Stimulated activated CD4-positive, alpha-beta T cell treated with anti-CD3 and anti-CD28 coated beads, Interleukin-2, amount 100 ng/mL, for 4 hours (primary cell): Measurements from ENCODE around the gene HOXA7.

Source experiments
- DNase-seq: peaks from one replicate; pipeline ENCODE4 v3.0.0-alpha.2; 2020; ENCODE audit warnings: low read depth

The HOXA7 gene

DNA sequence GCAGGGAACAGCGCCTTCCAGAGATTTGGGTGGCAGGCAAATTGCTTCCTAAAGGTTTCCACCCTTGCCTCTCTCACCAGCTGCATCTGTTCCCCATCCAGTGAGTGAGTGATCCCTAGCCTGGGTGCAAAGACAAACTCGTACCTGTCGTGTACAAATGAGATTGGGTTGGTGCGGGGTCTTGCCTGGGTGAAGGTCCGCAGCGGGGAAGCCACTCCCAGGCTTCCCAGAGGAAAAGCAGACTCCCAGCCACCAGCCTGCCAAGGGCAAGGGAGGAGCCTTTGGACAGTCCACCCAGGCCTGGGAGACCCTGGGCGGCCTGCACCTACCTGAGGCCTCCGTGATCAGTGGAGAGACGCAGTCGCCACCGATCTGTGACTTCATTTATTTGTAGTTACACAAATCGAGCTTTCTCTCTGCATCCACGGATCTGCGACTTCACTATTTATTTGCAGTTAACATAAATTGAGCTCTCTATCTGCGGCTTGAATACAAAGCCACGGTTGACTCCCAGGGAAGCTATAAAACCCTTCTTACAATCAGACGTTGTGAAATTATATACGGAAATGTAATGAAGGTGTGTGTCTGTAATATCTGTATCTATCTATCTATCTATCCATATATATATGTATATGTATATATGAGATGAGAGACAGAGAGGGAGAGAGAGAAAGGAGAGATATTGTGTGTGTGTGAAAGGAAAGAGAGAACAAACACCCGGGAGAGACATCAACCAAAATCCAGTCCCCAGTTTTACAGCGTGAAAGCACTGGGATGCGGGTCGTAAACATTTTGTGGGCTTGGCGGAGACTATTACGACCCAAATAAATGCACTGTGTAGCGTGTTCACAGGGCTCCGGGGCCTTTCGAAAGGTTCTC is 3.0 kb upstream of the HOXA7 start:
- no peak for DNase-seq

DNA sequence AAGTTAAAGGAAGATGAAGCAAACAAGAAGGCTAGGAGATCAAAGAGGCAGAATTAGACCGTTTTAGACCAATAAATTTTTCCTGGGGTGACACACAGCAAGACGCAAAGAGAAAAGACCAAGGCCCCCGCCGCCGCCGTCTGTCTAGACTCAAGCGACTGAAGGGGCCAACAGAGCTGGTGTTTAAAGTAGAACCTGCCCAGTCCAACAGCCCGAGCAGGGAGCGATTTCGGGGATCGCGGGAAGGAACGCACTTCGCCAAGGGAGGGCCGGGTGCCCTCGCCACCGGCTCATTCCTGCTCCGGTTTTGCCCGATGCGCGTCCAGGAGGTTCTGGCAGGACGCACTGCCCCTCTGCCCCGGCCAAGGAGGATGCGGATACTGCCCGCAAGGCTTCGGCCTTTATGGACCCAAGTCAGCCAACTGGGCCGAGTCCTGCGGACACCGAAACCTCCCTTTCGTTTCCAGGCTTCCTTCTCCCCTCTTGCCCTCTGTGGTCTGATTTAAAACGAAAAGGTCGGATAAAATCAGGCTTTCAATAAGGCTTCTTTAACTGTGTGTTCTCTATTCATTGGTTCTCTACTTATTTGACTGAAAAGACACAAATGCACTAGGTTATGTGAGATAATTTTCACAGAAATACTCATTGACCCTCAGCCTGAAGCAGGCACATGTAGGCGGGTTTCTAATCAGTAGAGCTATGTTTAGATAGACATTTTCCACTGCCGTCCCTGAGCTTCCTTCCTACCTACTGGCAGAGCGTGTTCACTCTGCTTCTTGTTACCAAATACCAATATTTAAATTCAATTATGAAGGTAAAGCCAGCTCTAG is 2.2 kb upstream of the HOXA7 start:
- DNase-seq: no peak

DNA sequence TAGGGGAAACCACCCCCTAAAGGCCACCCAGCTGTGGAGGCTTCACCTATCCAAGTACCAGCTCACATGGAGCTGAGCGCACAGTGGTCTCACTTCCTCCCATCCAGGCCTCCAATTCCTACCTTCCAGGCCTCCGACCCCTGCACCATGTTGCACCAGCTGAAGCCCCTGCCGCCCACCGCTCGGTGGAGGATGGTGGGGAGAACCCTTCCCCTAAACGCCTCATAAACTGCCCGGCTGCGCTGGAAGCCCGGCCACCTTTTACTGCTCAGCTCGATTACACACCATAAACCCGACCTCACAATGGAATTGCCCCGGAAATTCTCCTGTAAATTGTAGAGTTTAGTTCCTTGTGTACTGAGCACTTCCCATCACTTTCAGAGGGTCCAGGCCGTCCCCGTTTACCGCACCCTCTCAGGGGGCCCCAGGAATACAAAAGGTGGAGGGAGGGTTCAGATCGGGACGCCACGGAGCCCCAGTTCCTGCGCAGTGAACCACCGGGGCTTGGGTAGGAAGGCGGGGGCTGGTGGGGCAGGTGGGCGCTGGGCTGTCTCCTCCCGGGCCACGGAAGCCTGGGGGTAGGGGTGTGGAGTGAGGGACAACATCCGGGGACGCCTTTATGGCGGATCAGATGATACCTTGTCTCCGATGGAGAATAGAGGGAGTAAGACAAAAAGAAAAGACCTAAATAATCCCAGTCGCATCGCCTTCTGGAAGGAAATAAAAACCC is 1.4 kb upstream of the HOXA7 start:
- no peak for DNase-seq

DNA sequence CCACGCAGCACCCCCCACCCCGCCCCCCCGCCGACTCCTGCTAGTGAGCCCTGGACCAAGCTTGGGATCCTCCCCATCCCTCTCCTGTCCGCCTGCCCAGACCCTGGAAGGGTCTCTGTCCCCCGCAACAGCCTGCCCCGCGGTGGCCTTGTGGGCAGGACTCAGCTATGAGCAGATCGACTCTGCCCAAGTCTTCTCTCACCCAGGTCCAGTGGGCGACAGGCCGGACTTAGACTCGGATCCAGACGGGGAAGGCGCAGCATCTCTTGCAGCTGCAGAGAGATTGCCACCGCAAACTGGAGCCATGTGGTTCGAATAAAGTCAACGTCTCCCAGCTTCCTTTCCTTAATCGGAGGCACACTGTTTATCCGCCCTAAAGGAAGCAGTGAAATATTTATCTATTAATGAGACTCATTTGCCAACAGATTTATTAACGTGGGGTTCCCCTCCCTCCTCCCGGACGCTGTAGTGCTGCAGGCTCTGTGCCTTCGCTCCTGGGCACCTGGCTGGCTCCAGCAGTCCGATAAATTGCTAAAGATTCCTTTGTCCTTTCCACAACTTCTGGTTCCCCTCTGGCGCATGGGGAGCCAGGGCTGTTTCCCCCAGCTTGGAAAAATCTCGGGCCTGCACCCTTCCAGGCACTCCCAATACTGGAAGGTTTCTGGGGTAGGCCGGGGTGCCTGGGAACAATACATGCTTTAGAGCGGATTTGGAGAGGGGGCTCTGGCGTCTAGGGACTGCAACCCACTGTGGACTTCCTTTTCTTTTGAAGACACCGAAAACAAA is 634 bp upstream of the HOXA7 start:
- no peak for DNase-seq

DNA sequence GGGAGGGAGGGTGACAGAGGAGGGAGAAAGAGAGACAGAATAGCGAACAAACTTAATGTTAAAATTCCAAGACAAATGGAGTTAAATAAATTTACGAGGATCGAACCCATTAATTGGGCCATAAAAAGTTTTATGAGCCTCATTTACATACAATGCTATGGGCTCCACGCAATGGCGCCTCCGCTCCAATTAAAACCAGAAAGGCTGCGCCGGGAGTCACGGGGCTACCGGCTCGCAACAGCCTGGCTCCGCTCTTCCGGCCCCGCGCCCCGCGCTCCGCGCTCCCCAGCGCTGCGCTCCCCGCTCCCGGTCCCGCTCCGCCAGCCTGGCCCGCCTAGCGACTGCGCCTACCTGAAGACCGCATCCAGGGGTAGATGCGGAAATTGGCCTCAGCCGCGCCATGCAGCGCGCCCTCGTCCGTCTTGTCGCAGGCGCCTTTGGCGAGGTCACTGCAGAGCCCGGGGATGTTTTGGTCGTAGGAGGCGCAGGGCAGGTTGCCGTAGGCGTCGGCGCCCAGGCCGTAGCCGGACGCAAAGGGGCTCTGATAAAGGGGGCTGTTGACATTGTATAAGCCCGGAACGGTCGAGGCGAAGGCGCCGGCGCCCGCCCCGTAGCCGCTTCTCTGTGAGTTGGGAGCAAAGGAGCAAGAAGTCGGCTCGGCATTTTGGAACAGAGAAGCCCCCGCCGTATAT is 513 bp downstream of the HOXA7 start:
- DNase-seq: no peak

DNA sequence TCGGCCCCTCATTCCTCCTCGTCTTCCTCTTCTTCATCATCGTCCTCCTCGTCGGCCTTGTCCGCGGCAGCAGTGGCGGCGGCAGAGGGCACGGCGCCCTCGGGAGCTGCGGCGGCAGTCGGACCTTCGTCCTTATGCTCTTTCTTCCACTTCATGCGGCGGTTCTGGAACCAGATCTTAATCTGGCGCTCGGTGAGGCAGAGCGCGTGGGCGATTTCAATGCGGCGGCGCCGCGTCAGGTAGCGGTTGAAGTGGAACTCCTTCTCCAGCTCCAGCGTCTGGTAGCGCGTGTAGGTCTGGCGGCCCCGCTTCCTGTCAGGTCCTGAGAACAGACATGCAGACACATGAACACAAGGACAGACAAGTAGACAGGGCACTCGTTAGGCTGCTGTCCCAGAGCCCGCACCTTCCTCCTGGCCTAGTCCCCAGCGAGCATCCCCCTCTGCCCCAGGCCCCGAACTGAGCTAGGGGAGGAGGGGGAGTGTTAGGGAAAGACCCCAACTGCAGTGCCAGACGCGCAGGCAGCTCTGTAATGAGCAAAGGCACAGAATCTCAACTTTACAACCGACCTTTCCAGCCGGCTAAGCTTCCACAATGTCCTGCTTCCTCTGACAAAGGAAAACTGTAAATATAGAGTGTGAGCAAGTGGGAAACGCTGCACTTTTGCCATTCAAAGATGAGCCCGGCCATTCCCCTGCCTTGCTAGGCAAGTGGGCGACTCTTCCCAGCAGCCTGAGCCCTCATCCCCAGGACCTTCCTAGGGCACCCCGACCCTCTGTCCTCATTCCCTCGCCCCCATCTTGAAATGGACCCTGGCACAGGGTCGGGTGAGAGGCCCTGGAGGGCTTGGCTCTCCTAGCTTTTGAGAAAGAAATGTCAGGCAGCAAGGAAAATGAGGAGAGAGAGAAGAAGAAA is 1.3 kb downstream of the HOXA7 start:
- peak; percentile 53 for DNase-seq

DNA sequence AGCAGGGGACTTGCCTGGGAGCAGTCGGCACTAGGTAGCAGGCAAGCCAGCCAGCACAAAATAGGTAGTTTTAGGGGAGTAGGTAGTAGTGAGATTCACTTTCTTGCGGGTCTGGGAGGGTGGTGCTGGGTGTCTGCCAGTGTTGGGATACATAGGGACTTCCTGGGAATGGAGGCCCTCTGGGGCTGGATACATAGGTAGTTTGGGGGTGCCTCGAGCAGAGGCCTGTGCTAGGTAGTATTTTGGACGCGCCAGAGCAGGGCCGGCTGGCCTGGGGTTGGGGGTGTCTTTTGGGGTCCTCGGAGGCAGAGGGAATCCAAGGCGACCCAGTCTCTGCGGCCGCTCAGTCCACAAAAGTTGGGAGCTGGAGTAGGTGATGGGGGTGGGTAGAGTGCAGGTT is 2.1 kb downstream of the HOXA7 start:
- DNase-seq: no peak

DNA sequence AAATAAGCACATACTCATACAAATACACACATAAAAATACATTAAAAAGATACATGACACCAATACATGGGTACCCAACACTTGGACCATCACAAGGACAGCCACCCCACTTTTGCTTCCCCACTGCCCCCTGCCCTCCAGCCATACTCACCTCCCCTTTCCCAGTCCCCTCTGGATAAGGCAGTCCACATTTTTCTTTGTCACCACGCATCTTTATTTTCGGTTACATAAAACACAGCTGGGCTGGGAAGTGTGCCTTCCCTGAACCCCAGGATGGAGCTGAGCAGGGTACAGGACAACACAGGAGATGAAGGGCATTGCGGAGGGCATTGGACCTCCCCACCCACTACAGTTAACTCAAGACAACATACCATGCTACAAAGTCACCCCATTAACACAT is 2.9 kb downstream of the HOXA7 start:
- no peak for DNase-seq

DNA sequence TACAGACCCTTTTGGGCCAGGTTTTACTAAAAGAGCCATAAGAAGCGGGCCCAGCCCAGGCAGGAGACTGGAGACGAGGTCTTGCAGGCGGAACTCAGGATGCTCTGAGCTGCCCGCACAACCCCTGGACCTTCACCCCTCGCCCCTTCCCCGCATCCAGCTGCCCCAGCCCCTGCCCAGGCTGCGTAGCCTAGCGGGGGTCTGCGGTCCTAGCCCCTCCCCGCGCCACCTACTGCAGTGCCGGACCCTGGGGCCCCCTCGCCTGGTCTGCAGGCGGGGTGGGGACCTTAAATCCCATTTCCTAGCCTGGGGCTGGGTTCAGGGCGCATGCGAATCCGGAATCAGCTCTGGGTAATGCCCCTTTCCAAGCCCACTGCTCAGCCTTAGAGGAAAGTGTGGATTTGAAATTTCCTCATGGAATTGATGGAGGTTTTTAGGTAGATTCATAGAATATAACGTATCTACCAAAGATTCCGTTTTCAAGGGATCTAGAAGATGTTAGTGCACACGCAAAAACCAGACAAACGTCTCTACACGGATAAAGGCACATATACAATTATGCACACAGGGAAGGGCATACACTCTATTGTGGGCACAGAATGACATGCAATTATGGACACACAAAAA is 3.5 kb downstream of the HOXA7 start:
- no peak for DNase-seq

DNA sequence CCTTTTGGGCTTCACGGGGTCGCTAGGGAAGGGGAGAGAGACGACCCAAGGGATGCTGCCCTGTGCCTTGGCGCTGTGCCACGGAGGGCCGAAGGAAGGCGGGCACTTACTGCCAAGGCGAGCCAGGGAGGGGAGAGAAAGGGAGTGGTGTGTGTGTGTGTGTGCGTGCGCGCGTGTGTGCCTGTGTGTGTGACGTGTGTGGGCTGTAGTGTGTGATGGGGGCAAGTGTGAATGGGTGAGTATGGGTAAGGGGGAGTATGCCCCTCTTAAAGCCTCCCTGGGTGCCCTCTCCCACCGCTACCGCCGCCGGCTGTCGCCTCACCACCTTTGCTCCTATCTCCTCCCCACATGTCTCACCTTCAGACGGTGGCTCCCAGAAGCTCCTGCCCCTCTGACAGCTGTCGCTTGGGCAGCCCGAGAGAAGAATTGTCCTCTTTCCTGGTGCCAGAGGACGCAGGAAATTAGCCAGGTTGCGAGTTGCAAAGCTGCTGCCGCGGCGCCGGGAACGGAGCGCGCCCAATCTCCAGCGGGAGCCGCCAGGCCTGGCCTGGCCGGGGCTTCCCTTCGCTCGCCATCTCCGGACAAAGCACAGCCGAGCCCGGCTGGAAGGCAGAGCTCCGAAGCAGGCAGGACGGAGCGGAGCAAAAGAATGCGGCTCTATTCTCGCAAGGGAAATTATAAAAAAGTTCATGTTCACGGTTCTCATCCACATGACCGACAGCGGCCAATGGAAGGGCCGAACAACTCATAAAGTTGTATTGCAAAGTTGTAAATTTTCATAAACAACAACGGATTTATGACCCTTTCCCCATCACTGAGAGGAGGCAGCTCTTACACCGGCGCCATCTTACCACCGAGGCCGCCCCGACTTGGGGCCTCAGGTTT is 4.3 kb downstream of the HOXA7 start, which contains the start of gene HOXA3:
HOXA3 (minus strand) TSS at position 653 of the 885 bp plus-strand sequence. CDS start 41,943 bp downstream, outside the sequence.
- DNase-seq: no peak

DNA sequence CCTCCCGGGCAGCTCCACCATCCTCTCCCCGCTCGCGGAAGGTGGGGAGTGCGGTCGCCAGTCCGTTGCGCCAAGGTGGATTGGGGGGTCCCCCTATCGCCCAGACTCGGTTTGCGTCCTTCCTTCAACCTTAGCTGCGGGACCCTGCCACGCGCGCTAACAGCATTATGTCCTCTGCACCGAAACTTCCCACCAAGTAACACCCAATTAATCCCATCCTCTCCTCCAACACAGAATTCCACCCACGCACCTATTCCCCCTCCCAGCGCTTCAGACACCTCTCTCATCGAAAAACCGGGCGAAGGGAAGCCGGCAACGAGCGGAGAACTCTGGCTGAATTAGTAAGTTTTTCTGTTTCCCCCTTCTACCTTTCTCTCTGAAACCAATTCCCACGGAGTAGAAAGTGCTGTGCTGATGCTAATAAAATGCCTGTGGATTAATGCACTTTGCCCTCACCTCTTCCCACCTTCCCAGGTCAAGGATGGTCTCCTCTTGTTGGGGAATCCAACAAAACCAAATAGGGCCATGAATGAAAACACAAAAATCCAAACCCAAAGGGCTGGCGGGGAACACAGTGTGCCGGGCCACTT is 5.0 kb downstream of the HOXA7 start:
- no peak for DNase-seq

DNA sequence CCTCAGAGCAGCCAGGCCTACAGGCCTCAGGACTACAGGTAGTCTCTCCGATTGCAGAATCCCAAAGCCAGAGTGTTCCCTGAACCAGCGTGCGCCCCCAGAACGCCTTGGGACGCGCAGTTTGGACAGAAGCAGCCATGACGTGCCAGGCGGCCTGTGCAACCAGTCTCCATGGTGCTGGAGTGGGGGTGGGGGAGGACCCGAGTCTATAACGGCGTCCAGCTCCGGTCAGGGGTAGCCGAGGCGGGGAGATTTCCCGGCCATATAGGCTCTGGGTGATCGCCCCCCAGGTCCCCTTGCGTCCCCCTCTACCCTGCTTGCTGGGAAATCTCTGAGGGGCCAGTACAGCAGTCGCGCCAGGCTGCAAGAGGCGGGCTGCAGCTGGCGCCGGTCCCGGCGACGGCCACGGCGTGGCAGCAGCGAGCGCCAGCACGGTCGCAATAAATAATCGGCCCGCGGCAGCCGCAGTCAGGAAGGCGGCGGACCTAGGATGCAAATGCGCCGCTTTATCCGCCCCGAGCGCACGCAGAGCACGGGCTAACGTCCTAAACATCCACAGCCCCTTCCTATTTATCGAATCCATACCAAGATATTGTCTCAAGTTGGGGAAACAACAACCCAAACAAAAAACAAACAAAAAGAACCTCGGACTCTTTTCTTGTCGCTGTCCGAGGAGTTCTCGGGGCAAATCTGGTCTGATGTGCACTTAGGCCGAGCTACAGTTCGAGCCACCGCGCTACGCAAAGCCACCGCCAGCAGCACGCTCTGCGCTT is 5.7 kb downstream of the HOXA7 start:
- peak; percentile 32 for DNase-seq

DNA sequence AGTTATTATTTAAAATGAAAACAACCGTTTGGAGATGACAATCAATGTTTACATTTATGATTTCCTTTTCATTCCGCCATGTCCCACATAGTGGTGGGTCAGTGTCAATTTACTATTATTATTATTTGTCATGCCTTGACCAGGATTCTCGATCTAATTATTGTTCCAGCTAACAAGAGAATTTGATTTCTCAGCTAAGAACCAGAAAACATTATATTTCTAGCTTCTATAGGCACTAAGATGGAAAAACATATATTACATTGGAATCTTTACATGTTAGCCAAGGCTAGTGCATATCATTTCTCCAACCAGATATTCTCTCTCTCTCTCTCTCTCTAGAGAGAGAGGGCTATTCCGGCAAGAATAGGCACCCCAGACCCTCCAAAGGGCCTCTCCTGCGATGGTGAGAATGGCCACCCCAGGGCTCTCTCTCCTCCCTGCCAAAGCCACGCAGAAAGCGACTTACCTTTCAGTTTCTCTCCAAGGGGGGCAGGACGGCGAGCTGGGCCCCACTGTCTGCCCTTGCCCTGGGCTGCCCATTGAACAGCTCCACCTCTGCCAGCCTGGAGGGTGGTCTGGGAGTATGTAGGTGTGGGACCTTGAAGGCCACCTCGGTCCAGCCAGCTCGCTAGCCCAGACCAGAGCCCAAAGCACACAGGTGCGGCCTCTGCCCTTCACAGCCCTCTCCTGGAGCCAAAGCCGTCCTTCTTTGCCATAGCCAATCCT is 6.5 kb downstream of the HOXA7 start:
- no peak for DNase-seq

DNA sequence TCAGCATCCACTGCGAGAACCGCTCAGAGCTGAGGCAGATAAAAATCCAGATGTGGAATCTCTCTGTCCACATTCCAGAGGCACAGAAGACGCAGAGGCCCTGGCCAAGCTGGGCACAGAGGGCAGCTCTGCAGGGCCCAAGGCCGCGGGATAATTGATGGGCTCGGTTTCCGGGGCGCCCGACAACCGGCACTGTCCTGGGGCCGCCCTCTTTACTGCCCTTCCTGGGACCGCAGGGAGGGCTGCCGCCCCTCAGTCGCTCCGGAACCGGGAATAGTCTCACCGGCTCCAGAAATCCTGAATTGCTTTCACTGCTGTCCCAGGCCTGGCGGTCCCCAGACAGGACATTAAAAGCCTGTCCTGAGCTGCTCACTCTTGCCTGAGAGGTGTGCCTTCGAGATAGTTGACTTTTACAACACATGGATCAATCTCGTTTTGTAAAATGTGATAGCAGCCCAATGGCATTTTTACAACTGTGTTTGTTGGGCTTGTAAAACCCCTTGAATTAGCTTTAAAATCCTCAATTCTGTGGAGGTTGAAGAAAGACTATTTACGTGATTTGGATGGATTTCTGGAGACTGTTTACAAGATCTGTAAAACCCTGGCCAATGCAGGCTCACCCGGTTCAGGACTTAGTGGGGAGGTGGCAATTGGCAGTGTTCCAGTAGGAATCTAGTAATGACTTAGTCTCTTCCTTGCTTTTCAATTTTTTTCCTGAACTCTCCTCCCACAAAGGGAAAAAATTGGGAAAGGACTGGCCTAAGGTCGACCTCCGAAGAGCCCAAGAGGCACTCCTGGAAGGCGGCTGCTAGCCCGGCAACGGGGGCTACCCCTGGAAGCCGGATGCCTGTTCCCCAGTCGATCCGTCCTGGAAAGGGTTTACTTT is 7.5 kb downstream of the HOXA7 start:
- no peak for DNase-seq

DNA sequence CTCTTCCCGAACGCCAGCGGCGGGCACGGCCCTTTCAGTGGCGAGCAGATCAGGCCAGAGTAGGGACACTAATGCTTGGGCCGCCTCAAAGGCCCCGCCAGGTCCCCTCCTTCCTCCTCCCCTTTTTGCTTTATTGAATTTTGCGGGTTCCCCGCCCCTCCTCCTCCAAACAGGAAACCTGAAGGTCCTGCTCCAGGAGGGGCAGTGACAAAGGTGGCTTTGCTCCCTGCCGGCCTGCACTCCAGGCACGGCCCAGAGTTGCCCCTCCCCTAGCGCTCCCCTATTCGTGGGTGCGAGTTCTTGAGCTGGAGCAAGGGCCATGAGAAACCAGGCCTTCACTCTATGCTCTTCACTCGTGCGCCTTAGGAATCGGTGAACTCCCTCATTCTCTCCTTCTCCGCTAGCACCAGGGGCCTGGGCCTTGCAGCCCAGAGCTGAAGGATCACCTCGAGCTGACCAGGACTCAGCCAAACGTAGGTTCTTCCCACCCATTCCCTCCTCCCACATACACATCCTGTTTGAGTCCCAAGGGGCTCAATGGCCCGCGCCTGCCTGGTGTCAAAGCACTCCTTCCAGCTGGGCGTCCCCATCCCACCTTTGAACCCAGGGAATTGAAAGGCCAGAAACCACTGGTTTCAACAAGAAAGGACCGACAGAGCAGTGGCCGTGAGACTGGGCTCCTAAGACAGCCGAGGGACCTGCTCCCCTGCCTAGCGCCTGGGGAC is 8.3 kb downstream of the HOXA7 start:
- no peak for DNase-seq
